Islet of Langerhans (tissue), 1 donor: ENCODE data around the gene GGA3.

ENCODE experiments used
- FAIRE-seq: peaks from one replicate; lab custom pipeline; 2011; peaks lifted over from hg19 to GRCh38; lab: Jason Lieb, UNC

The GGA3 gene

GRCh38 chr17:75244133-75244866 lies 17.1 kb downstream of the GGA3 start:
- no peak for FAIRE-seq

DNA sequence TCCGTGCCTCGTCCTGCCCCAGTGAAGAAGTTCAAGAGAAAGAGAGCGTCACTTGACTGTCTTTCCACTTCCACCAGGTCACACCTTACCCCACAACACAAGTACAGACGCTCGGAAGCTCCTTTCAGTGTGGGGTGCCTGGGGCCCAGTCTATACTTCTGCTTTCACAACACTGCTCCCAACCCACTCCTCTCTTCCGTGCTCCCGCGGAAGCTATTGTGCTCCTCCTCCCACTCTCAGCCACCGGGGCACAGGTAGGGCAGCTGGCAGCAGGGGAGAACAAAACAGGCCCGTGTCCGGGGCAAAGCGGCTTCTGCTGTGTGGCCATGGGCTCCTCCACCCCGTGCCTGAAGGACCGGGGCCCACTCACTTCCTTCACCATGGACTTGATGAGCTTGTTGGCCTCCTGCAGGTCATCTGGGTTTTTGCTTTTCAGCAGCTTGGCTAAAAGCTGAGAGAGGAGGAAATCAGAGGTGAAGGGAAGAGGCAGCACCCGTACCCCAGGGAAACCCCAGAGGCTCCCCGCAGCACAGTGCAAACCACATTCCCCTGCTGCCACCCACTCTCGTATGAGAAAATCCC lies 18.9 kb downstream of the GGA3 start:
- no peak for FAIRE-seq

- FAIRE-seq = no peak
These were observed 19.4 kb downstream of the GGA3 start for GRCh38 chr17:75241996-75242460.

DNA sequence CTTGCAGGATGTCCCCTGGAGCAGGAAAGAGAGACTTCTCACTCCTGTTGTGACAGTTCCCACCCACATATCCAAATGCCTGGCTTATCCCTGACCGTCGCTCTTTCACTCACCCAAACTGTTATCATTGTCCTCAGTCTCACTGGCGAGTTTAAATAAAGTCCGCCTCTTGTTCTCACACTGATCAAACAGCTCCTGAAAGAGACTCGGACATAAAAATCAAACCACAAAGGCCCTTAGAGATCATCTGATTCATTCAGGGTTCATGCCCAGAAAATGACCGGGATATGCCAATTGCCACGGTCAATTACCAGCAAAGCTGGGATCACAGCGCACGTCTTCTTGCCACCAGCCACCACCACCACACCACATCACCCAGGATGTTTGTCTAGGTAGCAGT lies 19.9 kb downstream of the GGA3 start:
- FAIRE-seq = no peak

- no peak for FAIRE-seq
These were observed 20.3 kb downstream of the GGA3 start for GRCh38 chr17:75241143-75241430.

DNA sequence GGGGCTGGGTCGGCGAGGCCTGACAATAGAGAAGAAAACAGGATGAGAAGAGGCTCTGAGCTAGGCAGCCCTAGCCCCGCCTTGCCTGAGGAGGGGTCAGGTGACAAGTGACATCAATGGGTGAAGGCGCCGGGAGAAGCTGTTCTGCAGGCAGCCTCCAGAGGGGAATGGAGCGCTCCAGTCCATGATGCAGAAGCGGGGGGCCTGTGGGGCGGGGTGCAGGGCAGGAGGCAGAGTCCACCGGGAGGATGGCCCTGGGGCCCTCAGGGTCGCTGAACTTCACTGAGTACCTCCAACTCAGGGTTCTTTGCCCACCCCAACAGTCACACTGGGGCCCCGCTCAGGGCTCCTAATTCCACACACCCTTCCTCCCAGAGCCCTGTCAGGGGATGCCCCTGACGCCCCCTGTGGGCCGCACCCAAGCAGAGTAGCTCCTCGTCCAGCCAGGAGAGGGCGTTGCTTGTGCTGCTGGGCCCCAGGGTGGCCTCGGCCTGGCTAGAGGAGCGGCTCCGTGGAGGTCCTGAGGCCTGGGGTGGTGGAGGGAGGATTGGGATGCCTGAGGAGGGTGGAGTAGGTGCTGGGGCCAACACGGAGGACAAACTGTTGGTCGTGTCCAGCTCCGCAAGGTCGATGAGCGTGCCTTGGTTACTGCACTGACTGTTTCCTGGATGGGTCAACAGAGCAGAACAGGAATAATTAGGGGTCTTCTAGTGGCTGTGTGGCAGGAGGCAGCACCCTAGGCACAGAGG lies 20.8 kb downstream of the GGA3 start:
- no peak for FAIRE-seq

DNA sequence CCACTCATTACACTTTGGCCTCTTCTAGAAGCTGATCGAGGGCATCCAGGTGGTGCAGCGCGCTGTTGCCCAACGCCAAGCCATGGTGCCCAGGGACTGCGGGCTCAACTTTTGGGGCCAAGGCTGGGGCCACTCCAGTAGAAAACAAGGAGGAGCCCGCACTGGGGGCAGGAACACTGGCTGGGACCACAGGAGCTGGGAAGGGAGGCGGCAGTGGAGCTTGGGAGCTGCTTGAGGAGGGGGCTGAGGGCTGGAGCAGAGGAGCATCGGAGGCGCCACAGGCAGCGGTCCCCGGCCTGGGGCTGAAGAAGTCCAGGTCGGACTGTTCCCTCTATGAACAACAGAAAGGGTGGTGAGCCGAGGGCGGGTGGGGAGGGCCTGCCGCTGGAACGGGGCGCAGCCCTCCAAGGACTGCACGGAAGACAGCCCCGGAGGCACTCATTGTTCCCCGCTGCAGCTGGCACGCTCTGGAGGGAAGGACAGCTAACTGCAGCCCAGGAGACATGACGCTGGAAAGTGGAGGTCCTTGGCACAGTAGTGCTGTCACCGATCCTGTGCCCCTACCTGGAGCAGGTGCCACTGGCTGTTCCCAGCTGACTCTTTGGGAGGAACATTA lies 21.5 kb downstream of the GGA3 start:
- FAIRE-seq = no peak

DNA sequence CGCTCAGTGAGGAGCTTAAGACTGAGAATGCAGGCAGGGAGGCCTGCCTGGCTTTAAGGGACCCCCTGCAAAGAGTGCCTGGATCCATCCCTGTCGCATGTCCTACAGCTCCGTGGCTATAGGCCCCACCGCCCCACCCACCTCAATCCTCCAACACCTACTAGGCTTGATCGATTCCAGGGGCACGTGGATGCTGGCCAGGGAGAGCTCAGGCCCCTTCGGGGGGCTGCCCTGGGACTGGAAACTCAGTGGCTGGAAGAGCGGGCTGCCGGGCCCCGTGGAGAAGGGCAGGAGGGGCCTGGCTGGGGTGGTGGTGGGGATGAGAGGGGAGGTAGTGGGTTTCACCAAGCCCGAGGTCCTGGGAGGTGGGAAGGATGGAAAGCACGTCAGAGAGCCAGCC lies 22.2 kb downstream of the GGA3 start:
- no peak for FAIRE-seq

DNA sequence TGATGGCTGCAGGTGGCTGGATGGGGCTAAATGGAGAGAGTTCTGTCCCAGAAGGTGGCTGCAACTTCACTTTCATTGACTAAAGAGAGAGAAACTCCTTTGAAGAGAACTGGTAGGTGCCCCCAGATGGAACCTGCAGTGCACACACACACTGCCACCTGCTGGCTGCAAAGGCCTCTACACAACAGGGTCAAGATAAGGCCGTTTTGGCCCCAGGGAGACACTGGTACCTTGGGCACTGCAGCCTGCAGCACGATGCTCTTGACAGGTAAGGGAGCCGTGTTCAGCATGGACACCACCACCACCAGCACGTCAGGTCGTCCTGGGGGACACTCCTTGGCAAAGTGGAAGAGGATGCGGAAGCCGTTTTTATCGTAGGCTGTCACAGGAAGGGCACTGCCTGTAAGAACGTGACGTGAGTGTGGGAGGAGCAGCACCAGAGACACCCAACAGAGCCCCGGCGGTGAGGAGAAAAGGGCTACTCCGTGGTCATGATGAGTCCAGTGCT lies 22.7 kb downstream of the GGA3 start:
- no peak for FAIRE-seq

GRCh38 chr17:75238020-75238580 lies 23.3 kb downstream of the GGA3 start:
- FAIRE-seq = no peak

DNA sequence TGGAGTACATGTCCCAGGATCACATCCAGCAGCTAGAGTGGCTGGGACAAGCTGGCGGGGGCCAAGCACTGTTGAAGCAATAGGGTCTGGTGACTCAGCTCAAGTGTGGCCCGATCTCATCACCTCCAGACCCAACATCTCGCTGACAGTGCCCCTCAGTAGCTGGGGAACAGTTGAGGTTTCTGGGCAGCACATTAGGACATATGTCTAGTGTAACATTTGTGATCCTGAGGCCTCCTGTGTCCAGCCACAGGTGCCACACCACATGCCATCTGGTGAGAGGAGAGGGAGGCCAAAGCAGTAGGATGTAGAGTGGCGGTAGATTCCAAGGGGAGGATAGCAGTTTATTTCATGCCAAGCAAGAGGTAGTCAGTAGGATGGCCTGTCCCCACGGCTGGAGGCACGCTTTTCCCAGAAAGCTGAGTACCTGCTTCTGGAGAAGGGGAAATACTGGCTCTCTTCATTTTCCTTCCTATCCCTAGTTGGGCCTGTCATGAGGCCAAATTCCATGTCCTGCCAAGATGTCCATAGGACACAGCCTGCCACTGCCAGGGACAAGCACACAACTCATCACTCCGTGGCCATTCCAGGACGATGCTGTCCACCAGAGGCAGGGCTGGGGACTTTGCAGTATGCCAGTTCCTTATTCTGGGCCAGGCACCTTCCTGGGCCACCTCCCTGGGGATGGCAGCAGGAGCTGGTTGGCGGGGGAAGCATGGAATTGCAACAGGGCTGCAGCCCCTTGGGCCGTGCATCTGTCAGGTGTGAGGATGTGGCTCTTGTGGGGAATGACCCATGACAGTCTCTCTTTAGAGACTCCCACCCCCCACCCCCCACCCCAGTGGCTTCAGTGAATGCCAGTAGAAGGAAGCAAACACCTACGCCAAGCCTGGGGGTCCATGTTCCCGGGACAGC lies 24.0 kb downstream of the GGA3 start:
- no peak for FAIRE-seq

DNA sequence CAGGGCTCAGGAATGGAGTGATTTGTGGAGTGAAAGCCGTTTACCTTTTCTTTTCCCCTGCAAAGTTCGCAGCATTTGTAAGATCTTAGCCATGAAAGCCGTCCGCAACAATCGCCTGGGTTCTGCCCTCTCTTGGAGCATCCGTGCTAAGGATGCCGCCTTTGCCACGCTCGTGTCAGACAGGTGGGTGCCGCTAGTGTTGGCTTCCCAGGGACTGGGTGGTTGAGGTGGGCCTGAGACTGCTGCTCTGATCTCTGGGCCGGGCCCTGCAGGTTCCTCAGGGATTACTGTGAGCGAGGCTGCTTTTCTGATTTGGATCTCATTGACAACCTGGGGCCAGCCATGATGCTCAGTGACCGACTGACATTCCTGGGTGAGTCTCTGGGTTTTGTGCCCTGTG lies 28.6 kb downstream of the GGA3 start:
- no peak for FAIRE-seq

- no peak for FAIRE-seq
These were observed 29.5 kb downstream of the GGA3 start for GRCh38 chr17:75231741-75232464.

DNA sequence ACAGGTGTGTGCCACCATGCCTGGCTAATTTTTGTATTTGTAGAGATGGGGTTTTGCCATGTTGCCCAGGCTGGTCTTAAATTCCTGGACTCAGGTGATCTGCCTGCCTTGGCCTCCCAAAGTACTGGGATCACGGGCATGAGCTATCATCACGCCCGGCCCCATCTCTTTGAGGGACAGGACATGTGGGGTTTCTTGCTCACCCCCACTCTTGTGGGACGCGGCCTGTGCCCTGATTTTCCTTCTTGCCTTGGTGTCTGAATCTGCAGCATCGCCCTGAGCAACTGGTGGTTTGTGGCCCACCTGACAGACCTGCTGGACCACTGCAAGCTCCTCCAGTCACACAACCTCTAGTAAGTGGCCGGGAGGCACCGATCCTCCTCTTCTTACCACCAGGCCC lies 30.3 kb downstream of the GGA3 start:
- no peak for FAIRE-seq

- FAIRE-seq = no peak
These were observed 32.6 kb downstream of the GGA3 start for GRCh38 chr17:75228847-75229246.

DNA sequence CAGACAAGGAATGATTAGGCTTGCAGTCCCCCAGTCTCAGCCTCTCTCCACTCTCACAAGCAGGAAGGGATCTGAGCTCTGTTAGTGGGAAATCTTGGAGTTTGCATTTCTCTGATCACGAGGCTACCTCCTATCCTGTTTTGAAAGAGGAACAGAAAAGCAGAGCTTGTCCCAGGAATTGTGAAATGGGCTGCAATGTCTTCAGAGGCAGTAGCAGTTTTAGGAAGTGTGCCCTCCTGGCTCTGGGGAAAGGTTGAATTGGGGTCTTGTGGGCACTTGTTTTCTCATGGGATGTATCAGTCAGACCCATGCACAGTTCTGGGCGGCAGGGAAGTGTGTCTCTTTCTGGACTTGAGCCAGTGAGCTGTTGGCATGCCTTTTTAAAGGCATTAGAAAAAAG lies 33.1 kb downstream of the GGA3 start:
- no peak for FAIRE-seq

DNA sequence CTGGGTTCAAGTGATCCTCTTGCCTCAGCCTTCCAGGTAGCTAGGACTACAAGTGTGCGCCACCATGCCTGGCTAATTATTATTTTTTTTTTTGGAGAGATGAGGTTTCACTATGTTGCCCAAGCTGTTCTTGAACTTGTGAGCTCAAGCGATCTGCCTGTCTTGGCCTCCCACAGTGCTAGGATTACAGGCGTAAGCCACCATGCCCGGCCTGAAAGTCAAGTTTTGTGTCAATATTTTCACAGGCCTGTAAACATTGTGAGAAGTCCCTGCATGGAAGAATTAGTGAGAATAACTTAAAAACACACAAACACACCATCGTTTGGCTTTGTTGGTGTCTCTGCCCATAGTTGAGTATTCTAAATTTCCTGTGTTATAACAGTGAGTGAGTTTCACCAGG lies 33.7 kb downstream of the GGA3 start:
- no peak for FAIRE-seq

DNA sequence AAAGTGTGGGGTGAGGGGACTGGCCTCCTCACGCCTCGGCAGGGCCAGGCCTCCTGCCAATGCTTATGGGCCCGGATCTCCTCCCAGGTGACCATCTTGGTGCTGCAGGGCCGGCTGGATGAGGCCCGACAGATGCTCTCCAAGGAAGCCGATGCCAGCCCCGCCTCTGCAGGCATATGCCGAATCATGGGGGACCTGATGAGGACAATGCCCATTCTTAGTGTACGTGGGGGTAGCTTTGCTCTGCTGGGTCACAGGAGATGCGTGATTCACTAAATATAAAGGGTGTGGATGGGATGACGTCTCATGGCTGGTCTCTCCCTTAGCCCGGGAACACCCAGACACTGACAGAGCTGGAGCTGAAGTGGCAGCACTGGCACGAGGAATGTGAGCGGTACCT lies 36.4 kb downstream of the GGA3 start:
- FAIRE-seq = no peak

- no peak for FAIRE-seq
These were observed 41.6 kb downstream of the GGA3 start for GRCh38 chr17:75219815-75220214.

DNA sequence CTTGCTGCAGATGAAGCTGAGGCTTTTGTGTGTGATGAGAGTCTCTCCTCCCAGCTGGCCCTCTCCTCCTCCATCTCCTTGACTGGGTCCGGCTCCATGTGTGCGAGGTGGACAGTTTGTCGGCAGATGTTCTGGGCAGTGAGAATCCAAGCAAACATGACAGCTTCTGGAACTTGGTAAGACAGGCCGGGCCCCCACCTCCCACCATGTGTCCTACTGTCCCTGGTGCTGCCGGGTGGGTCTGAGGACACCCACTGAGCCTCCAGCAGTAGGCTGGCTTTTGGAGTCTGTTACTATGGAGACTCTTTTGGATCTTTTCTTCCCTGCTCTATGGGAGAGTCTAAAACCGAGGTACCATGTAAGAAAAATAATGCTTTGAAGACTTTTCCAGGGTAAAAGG lies 43.3 kb downstream of the GGA3 start:
- FAIRE-seq = no peak

- FAIRE-seq = no peak
These were observed 52.3 kb downstream of the GGA3 start for GRCh38 chr17:75209061-75209460.
